ENCODE data around the gene ENOPH1. TPM values are rescaled to one million over a fixed set of nuclear protein-coding genes. Genes with fewer than 3 reads are reported as not detected.
A peak's percentile ranks its signal among the peaks of the same experiment; 100 is the strongest.

The ENOPH1 gene
- total and polyA plus RNA-seq, 2 of the 13 experiments (the other 11 are each of a cell fraction or from before 2014, with no cell fraction given) = 15.5 to 64.3 TPM

DNA sequence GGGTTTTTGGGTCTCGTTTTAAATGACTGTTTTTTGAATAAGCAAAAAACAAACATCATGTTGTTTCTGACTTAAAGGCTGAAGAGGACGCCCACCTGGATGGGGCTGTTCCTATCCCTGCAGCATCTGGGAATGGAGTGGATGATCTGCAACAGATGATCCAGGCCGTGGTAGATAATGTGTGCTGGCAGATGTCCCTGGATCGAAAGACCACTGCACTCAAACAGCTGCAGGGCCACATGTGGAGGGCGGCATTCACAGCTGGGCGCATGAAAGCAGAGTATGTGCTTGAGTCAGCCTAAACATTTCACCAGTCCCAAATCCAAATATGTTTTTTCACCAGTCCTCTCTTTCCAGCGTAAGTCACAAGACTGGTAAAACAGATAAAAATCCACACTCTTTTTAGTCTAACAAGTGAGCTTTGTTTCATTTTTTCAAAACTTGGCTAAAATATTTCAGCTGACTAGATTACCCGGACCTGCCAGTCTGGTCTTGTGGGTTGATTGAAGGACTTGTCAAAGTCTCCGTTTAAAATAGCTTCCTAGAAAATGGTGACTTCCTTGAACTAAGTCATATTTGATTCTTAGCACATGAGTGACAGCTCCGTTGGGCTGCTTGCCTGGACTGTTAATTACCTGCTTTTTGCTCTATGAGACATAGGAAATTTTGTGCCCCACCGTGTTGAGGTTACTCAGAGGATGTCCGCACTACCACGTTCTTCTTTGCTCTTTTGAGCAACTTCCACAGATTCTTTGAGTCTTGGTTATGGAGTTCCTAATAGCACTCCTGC lies 20.8 kb downstream of the ENOPH1 start:
- 98% methylated on average over 12 of the region's 13 CpGs for WGBS (ENCODE audit: low lambda C conversion rate)
- Histone ChIP-seq H3K27ac (ENCODE audit: extremely low read length, insufficient read depth, low read length) (no peak overlapping the region), H3K4me1 (ENCODE audit: insufficient read depth, low read length) (no peaks in the 10 kb centered on the region), H3K9ac (ENCODE audit: insufficient read depth, low read depth, low read length) (no peak overlapping the region), H3K27me3 (ENCODE audit: control insufficient read depth in 1 of 2, insufficient read depth in 2 of 2, low read length in 2 of 2) (no peaks in the 10 kb centered on the region), H3K79me2 (ENCODE audit: insufficient read depth, low read length) (peaks cover 8% of the 10 kb centered on the region), H2AFZ (ENCODE audit: low read length) (no peak overlapping the region), H3K36me3 (replicated peaks in 1 of 2; ENCODE audit: control insufficient read depth in 1 of 2, insufficient read depth in 2 of 2, low read length in 2 of 2) (peaks cover 11 to 62% of the 10 kb centered on the region in 2 experiments), H3K4me2 (ENCODE audit: low read depth, low read length) (no peak overlapping the region), H3K4me3 (replicated peaks in 1 of 3; ENCODE audit: insufficient read depth in 1 of 3, low read depth in 2 of 3, low read length in 3 of 3) (no peak overlapping the region), H4K20me1 (ENCODE audit: insufficient read depth, low read length) (no peaks in the 10 kb centered on the region), H3K9me3 (ENCODE audit: low read length) (no peaks in the 10 kb centered on the region)
- no peak for FAIRE-seq
- no peak for ATAC-seq
- TSS peak; percentile 12 for BruUV-seq (replicated peaks)
- ChIA-PET CTCF (ENCODE audit: low intra/inter-chr PET ratio, low total read pairs) (no interaction called here), POLR2A (no interaction called here)
- TF ChIP-seq MIXL1 (CRISPR knock-in tag; IDR thresholded peaks at IDR 0.05) (no peak), PTBP1 (IDR thresholded peaks at IDR 0.05; ENCODE audit: low read depth, low read length, poor library complexity, severe bottlenecking) (no peak), TSC22D2 (CRISPR knock-in tag; IDR thresholded peaks at IDR 0.05; ENCODE audit: borderline replicate concordance) (no peak), ZFP62 (CRISPR knock-in tag; IDR thresholded peaks at IDR 0.05) (no peak), JUN (CRISPR knock-in tag; IDR thresholded peaks at IDR 0.05) (no peak), ATRX (CRISPR knock-in tag; IDR thresholded peaks at IDR 0.05; ENCODE audit: borderline replicate concordance) (no peak), SSRP1 (CRISPR knock-in tag; IDR thresholded peaks at IDR 0.05) (no peak), ZNF253 (CRISPR knock-in tag; IDR thresholded peaks at IDR 0.05; ENCODE audit: borderline replicate concordance) (no peak), ZNF142 (CRISPR knock-in tag; IDR thresholded peaks at IDR 0.05) (no peak), ZNF232 (CRISPR knock-in tag; IDR thresholded peaks at IDR 0.05; ENCODE audit: borderline replicate concordance) (no peak), PRDM4 (CRISPR knock-in tag; IDR thresholded peaks at IDR 0.05; ENCODE audit: borderline replicate concordance) (no peak), NKX3-1 (CRISPR knock-in tag; IDR thresholded peaks at IDR 0.05) (no peak)
- in situ Hi-C loops (cut with HindIII; ENCODE audit: extremely low pct_ligation_motif_present, low pct_unique_long_range_greater_than_20kb) (no loop called here), intact Hi-C loops (cut with micrococcal nuclease; ENCODE audit: unreplicated experiment) (no loop called here)
- no peak for DNase-seq (ENCODE audit: low spot score)
